ENCODE data around the gene OOEP. TPM values are rescaled to one million over a fixed set of nuclear protein-coding genes. Genes with fewer than 3 reads are reported as not detected.

Gene OOEP
- total RNA-seq, 1 experiment from 2014 or later: not detected

DNA sequence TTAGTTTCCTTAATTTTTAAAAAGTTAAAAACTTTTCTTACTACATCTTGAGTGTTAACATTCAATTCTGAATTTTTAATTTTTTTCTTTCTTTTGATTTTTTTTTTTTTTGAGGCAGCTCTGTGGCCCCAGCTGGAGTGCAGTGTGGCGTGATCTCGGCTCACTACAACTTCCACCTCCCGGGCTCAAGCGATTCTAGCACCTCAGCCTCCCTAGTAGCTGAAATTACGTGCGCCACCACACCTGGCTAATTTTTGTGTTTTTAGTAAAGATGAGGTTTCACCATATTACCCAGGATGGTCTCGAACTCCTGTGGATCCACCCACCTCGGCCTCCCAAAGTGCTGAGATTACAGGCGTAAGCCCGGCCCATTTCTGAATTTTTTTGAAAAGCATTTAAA is 26.2 kb upstream of the OOEP start (continued):
- TF ChIP-seq, protein P1, sequence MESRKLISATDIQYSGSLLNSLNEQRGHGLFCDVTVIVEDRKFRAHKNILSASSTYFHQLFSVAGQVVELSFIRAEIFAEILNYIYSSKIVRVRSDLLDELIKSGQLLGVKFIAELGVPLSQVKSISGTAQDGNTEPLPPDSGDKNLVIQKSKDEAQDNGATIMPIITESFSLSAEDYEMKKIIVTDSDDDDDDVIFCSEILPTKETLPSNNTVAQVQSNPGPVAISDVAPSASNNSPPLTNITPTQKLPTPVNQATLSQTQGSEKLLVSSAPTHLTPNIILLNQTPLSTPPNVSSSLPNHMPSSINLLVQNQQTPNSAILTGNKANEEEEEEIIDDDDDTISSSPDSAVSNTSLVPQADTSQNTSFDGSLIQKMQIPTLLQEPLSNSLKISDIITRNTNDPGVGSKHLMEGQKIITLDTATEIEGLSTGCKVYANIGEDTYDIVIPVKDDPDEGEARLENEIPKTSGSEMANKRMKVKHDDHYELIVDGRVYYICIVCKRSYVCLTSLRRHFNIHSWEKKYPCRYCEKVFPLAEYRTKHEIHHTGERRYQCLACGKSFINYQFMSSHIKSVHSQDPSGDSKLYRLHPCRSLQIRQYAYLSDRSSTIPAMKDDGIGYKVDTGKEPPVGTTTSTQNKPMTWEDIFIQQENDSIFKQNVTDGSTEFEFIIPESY (IDR thresholded peaks at IDR 0.05; ENCODE audit: extremely low read depth, insufficient replicate concordance, low read length): no peak
- TF ChIP-seq POLR2AphosphoS5 (IDR thresholded peaks at IDR 0.05; ENCODE audit: low read depth, low read length) (no peak), ZFX (IDR thresholded peaks at IDR 0.05) (no peak), ZNF274 (IDR thresholded peaks at IDR 0.05; ENCODE audit: low read depth, low read length) (no peak)
- TF ChIP-seq, protein P2, sequence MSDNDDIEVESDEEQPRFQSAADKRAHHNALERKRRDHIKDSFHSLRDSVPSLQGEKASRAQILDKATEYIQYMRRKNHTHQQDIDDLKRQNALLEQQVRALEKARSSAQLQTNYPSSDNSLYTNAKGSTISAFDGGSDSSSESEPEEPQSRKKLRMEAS (IDR thresholded peaks at IDR 0.05): no peak

DNA sequence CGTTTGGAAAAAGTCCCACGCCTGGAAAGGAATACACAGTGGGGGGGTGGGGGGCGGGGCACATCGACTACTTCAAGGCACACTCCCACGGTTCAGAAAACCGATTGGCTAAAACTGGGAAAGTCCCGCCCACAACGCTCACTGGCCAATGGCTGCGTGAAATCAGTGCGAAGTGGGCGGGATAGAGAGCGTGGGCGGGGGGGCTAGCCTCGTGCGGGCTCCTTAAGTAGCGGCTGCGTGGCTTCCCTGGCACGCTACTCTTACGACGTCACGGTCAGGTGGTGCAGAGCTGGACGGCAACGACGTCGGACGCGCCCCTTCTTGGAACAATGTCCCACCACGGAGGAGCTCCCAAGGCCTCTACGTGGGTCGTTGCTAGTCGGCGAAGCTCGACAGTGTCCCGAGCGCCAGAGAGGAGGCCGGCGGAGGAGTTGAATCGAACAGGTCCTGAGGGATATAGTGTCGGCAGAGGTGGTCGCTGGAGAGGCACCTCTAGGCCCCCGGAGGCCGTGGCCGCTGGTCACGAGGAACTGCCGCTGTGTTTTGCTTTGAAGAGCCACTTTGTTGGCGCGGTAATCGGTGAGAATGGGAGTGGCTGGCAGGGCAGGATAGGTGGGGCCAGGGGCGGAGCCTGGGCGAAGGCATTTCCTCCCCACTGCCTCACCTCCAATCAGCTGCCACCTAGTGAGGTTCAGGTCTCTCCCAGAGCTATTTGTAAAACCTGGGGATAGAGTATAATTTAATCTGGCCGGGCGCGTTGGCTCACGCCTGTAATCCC is 25.1 kb upstream of the OOEP start, which contains the start of gene DDX43:
Gene DDX43 (plus strand): TSS at position 252 of the 778 bp plus-strand sequence. CDS start 78 bp downstream, at position 330.
- Histone ChIP-seq H3K79me2 (ENCODE audit: insufficient read depth, low read length) (no peaks in the 10 kb centered on the region), H3K36me3 (ENCODE audit: control insufficient read depth in 1 of 2, insufficient read depth in 2 of 2, low read length in 2 of 2) (no peaks in the 10 kb centered on the region), H2AFZ (ENCODE audit: low read depth, low read length, poor library complexity, severe bottlenecking) (no peak within 1 kb of the TSS), H4K20me1 (ENCODE audit: insufficient read depth) (no peaks in the 10 kb centered on the region), H3K9me3 (ENCODE audit: control insufficient read depth in 1 of 2, insufficient read depth in 1 of 2, low read depth in 1 of 2, low read length in 2 of 2) (no peaks in the 10 kb centered on the region), H3K27ac (ENCODE audit: low read depth, low read length) (no peak within 1 kb of the TSS), H3K4me2 (ENCODE audit: low read length) (no peak within 1 kb of the TSS), H3K9ac (ENCODE audit: low read length) (no peak within 1 kb of the TSS), H3K4me1 (ENCODE audit: control insufficient read depth in 1 of 2, insufficient read depth in 2 of 2, low read length in 2 of 2) (peaks cover 12 to 28% of the 10 kb centered on the region in 2 experiments), H3K27me3 (ENCODE audit: insufficient read depth, low read length) (no peaks in the 10 kb centered on the region), H3K4me3 (replicated peaks in 1 of 2; ENCODE audit: low read depth in 1 of 2, low read length in 2 of 2) (no peak within 1 kb of the TSS), H3K9me2 (ENCODE audit: insufficient read depth) (no peaks in the 10 kb centered on the region; the same call in 1 of the 2 replicates)
- ChIA-PET RAD21 (ENCODE audit: low non-redundant PET in 1 of 2, low total read pairs in 2 of 2, uncharacterized antibody in 2 of 2, unreplicated experiment in 2 of 2) (no interaction called here), CTCF (no interaction called here), POLR2A (no interaction called here)
- intact Hi-C loops (cut with micrococcal nuclease): no loop called here
- no TSS peak for BruUV-seq (replicated peaks)
- ATAC-seq (peak; percentile 52), DNase-seq (ENCODE audit: low read depth, low spot score) (no peak)
- TF ChIP-seq SIN3A (IDR thresholded peaks at IDR 0.05; ENCODE audit: low read depth) (no peak), POLR2AphosphoS5 (IDR thresholded peaks at IDR 0.05; ENCODE audit: low read depth, low read length) (no peak), JUND (IDR thresholded peaks at IDR 0.05) (no peak), RAD21 (IDR thresholded peaks at IDR 0.05; ENCODE audit: low read depth) (no peak), YY1 (IDR thresholded peaks at IDR 0.05; ENCODE audit: extremely low read depth, insufficient replicate concordance, low read depth, low read length) (no peak), EZH2 (IDR thresholded peaks at IDR 0.05) (no peak), SRF (IDR thresholded peaks at IDR 0.05; ENCODE audit: low read depth) (no peak), FOSL1 (IDR thresholded peaks at IDR 0.05; ENCODE audit: low read depth) (no peak), EGR1 (IDR thresholded peaks at IDR 0.05; ENCODE audit: low read depth) (no peak)
- TF ChIP-seq, protein P3, sequence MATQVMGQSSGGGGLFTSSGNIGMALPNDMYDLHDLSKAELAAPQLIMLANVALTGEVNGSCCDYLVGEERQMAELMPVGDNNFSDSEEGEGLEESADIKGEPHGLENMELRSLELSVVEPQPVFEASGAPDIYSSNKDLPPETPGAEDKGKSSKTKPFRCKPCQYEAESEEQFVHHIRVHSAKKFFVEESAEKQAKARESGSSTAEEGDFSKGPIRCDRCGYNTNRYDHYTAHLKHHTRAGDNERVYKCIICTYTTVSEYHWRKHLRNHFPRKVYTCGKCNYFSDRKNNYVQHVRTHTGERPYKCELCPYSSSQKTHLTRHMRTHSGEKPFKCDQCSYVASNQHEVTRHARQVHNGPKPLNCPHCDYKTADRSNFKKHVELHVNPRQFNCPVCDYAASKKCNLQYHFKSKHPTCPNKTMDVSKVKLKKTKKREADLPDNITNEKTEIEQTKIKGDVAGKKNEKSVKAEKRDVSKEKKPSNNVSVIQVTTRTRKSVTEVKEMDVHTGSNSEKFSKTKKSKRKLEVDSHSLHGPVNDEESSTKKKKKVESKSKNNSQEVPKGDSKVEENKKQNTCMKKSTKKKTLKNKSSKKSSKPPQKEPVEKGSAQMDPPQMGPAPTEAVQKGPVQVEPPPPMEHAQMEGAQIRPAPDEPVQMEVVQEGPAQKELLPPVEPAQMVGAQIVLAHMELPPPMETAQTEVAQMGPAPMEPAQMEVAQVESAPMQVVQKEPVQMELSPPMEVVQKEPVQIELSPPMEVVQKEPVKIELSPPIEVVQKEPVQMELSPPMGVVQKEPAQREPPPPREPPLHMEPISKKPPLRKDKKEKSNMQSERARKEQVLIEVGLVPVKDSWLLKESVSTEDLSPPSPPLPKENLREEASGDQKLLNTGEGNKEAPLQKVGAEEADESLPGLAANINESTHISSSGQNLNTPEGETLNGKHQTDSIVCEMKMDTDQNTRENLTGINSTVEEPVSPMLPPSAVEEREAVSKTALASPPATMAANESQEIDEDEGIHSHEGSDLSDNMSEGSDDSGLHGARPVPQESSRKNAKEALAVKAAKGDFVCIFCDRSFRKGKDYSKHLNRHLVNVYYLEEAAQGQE (IDR thresholded peaks at IDR 0.05; ENCODE audit: low read depth): no peak
- TF ChIP-seq, protein P4, sequence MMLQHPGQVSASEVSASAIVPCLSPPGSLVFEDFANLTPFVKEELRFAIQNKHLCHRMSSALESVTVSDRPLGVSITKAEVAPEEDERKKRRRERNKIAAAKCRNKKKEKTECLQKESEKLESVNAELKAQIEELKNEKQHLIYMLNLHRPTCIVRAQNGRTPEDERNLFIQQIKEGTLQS (IDR thresholded peaks at IDR 0.05): no peak
- TF ChIP-seq, protein P2 (IDR thresholded peaks at IDR 0.05): no peak
- TF ChIP-seq, protein P5, sequence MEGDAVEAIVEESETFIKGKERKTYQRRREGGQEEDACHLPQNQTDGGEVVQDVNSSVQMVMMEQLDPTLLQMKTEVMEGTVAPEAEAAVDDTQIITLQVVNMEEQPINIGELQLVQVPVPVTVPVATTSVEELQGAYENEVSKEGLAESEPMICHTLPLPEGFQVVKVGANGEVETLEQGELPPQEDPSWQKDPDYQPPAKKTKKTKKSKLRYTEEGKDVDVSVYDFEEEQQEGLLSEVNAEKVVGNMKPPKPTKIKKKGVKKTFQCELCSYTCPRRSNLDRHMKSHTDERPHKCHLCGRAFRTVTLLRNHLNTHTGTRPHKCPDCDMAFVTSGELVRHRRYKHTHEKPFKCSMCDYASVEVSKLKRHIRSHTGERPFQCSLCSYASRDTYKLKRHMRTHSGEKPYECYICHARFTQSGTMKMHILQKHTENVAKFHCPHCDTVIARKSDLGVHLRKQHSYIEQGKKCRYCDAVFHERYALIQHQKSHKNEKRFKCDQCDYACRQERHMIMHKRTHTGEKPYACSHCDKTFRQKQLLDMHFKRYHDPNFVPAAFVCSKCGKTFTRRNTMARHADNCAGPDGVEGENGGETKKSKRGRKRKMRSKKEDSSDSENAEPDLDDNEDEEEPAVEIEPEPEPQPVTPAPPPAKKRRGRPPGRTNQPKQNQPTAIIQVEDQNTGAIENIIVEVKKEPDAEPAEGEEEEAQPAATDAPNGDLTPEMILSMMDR (IDR thresholded peaks at IDR 0.05 in 2 of 3, conservative IDR thresholded peaks at IDR 0.05 in 1 of 3; ENCODE audit: borderline replicate concordance in 1 of 3, insufficient read depth in 1 of 3, low read depth in 2 of 3, low read length in 2 of 3): no peak
